Right hindlimb (tissue), 1 donor: ENCODE results near the gene LRRD1.
"Not testable (repeated sequence)": the region's sequence is repeated elsewhere in the genome, so short reads cannot be mapped to it uniquely, and the experiment has no call there.

Experiments used
- DNase-seq: peaks from one replicate; pipeline ENCODE4 v3.0.0-alpha.2; 2018

Gene LRRD1

GRCh38 chr7:92137557-92137956 lies 41.4 kb downstream of the LRRD1 start:
- DNase-seq: no peak

GRCh38 chr7:92135052-92135889 lies 43.7 kb downstream of the LRRD1 start:
- DNase-seq: no peak

- peak; percentile 96 for DNase-seq
Measured at GRCh38 chr7:92134271-92135051, 44.5 kb downstream of the LRRD1 start, which contains the start of gene CYP51A1. CYP51A1 (minus strand) TSS chr7:92134477; CDS start chr7:92134364, 113 bp downstream.

- peak; percentile 85 for DNase-seq
Measured at GRCh38 chr7:92133737-92134270, 45.1 kb downstream of the LRRD1 start.

GRCh38 chr7:92133133-92133736 lies 45.7 kb downstream of the LRRD1 start:
- no peak for DNase-seq

- DNase-seq: no peak
Measured at GRCh38 chr7:92131764-92132330, 47.1 kb downstream of the LRRD1 start.

- DNase-seq: no peak
Measured at GRCh38 chr7:92131093-92131492, 47.8 kb downstream of the LRRD1 start.

GRCh38 chr7:92121681-92122080 lies 57.3 kb downstream of the LRRD1 start:
- DNase-seq: no peak

GRCh38 chr7:92119213-92119759 lies 59.7 kb downstream of the LRRD1 start:
- no peak for DNase-seq

GRCh38 chr7:92116949-92117348 lies 62.0 kb downstream of the LRRD1 start:
- no peak for DNase-seq

GRCh38 chr7:92115821-92116220 lies 63.1 kb downstream of the LRRD1 start:
- DNase-seq: no peak

- no peak for DNase-seq
Measured at GRCh38 chr7:92110857-92111256, 68.1 kb downstream of the LRRD1 start.

- DNase-seq: no peak
Measured at GRCh38 chr7:92108821-92109220, 70.1 kb downstream of the LRRD1 start.

GRCh38 chr7:92102862-92103261 lies 76.1 kb downstream of the LRRD1 start:
- DNase-seq: not testable (repeated sequence)

GRCh38 chr7:92100534-92100933 lies 78.4 kb downstream of the LRRD1 start:
- no peak for DNase-seq

GRCh38 chr7:92095380-92095779 lies 83.6 kb downstream of the LRRD1 start:
- no peak for DNase-seq
